K562 (cell line): ENCODE results near the gene KIF24.

ENCODE experiments used
- ARID2 ChIP-seq: fragments of 450-650 bp; IDR thresholded peaks from 2 replicates; pipeline ENCODE4 v1.6.1; 2017; ENCODE audit warnings: antibody characterized with exemption, mild to moderate bottlenecking
- POLR3A ChIP-seq: IDR thresholded peaks from 2 replicates; pipeline ENCODE4 v1.6.1; 2011; ENCODE audit warnings: borderline replicate concordance, mild to moderate bottlenecking, moderate library complexity; ENCODE audit not compliant: insufficient read length, insufficient read depth; ENCODE audit errors: extremely low read depth
- SNRNP70 ChIP-seq: fragments of 200-400 bp; formaldehyde crosslinking; optimal IDR thresholded peaks from 2 replicates; pipeline ENCODE3; 2017; ENCODE audit warnings: low read depth, low read length
- TBP ChIP-seq: optimal IDR thresholded peaks from 2 replicates; pipeline ENCODE3; 2011; ENCODE audit warnings: low read depth, low read length, improper control_type of control experiment
- ZNF239 ChIP-seq: fragments of 250-450 bp; sonication (Bioruptor Pico); IDR thresholded peaks from 2 replicates; pipeline ENCODE4 v1.4.0; 2020; ENCODE audit warnings: mild to moderate bottlenecking
- TF ChIP-seq, protein P1 (sequence below), 3 experiments: IDR thresholded peaks in 2 of 3; conservative IDR thresholded peaks in 1 of 3; 2 replicates each; pipeline ENCODE4 v1.5.1; 2011 to 2012; ENCODE audit warnings: low read length in 3 of 3, mild to moderate bottlenecking in 3 of 3, control low read depth in 2 of 3, improper control_type of control experiment in 1 of 3, inconsistent platforms in 1 of 3, low read depth in 1 of 3, mixed read lengths in 1 of 3, moderate library complexity in 1 of 3; ENCODE audit not compliant: insufficient read depth in 2 of 3

DNA sequence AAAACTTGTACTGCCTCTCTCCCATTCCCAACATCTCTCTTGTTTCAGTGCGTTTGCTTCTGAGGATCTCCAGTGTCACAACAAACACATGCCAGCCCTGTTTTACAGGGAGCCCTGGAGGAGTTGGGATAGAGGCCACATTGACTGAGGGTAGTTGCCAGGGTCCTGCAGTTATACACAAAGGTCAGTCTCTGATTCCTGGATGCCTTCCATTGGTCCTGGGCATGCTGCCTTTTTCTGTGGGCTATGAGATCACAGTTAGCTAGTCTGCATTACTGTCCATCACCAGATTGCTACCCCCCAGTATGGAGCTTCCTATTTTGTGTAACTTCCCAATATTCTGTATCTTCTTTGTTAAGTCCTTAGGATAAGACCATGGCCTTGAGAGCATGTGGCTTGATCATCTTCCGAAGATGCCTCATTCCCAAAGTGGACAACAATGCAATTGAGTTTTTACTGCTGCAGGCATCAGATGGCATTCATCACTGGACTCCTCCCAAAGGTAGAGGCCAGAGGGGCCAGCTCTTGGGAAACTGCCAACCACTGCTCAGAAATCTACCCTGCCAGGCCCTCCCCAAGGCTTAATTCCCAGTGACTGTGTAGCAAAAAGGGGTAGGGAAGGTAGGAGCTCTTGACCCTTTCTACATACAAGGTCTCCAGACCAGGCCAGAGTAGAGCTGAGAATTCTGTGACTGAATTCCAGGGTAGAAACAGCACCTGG, 9.8 kb upstream of the KIF24 start:
- TF ChIP-seq ZNF239 (CRISPR knock-in tag): no peak
- TF ChIP-seq SNRNP70: no peak
- TF ChIP-seq, protein P1, sequence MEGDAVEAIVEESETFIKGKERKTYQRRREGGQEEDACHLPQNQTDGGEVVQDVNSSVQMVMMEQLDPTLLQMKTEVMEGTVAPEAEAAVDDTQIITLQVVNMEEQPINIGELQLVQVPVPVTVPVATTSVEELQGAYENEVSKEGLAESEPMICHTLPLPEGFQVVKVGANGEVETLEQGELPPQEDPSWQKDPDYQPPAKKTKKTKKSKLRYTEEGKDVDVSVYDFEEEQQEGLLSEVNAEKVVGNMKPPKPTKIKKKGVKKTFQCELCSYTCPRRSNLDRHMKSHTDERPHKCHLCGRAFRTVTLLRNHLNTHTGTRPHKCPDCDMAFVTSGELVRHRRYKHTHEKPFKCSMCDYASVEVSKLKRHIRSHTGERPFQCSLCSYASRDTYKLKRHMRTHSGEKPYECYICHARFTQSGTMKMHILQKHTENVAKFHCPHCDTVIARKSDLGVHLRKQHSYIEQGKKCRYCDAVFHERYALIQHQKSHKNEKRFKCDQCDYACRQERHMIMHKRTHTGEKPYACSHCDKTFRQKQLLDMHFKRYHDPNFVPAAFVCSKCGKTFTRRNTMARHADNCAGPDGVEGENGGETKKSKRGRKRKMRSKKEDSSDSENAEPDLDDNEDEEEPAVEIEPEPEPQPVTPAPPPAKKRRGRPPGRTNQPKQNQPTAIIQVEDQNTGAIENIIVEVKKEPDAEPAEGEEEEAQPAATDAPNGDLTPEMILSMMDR (IDR thresholded peaks at IDR 0.05 in 2 of 3, conservative IDR thresholded peaks at IDR 0.05 in 1 of 3; ENCODE audit: insufficient read depth in 2 of 3, low read depth in 1 of 3, low read length in 3 of 3): no peak
- TF ChIP-seq ARID2: no peak
- no peak for TF ChIP-seq POLR3A
- no peak for TF ChIP-seq TBP
